Activated naive CD8-positive, alpha-beta T cell (primary cell): Measurements from ENCODE around the gene PRRT1B.

ENCODE experiments used
- H3K27ac Mint-ChIP-seq: one replicate; pipeline ENCODE4 v1.8.0; 2021; ENCODE audit warnings: mixed read lengths
- H3K27me3 Mint-ChIP-seq: one replicate; pipeline ENCODE4 v1.8.0; 2021; ENCODE audit warnings: mixed read lengths
- H3K36me3 Mint-ChIP-seq: one replicate; pipeline ENCODE4 v1.8.0; 2021; ENCODE audit warnings: mixed read lengths
- H3K4me1 Mint-ChIP-seq: one replicate; pipeline ENCODE4 v1.8.0; 2021; ENCODE audit warnings: low read depth, mixed read lengths
- H3K4me3 Mint-ChIP-seq: one replicate; pipeline ENCODE4 v1.8.0; 2021; ENCODE audit warnings: mild to moderate bottlenecking, mixed read lengths
- H3K9me3 Mint-ChIP-seq: one replicate; pipeline ENCODE4 v1.8.0; 2021; ENCODE audit warnings: low read depth, mixed read lengths

PRRT1B gene

GRCh38 chr9:131554843-131555351 lies 9.6 kb downstream of the PRRT1B start:
- Mint-ChIP-seq H3K27ac (no peak overlapping the region), H3K4me3 (peak overlapping the region; percentile 56), H3K9me3 (no peaks in the 10 kb centered on the region), H3K36me3 (peaks cover 3% of the 10 kb centered on the region), H3K4me1 (peaks cover 4% of the 10 kb centered on the region), H3K27me3 (peaks cover 20% of the 10 kb centered on the region)

GRCh38 chr9:131555841-131556673 lies 10.7 kb downstream of the PRRT1B start:
- H3K27ac Mint-ChIP-seq: no peak overlapping the region
- H3K4me1 Mint-ChIP-seq: peaks cover 4% of the 10 kb centered on the region
- H3K4me3 Mint-ChIP-seq: no peak overlapping the region
- no peaks in the 10 kb centered on the region for H3K9me3 Mint-ChIP-seq
- H3K36me3 Mint-ChIP-seq: peaks cover 3% of the 10 kb centered on the region
- H3K27me3 Mint-ChIP-seq: peaks cover 15% of the 10 kb centered on the region

GRCh38 chr9:131557855-131558548 lies 12.7 kb downstream of the PRRT1B start:
- peaks cover 12% of the 10 kb centered on the region for H3K27me3 Mint-ChIP-seq
- no peak overlapping the region for H3K27ac Mint-ChIP-seq
- peaks cover 3% of the 10 kb centered on the region for H3K36me3 Mint-ChIP-seq
- H3K4me1 Mint-ChIP-seq: peaks cover 4% of the 10 kb centered on the region
- no peak overlapping the region for H3K4me3 Mint-ChIP-seq
- no peaks in the 10 kb centered on the region for H3K9me3 Mint-ChIP-seq

- H3K4me3 Mint-ChIP-seq: no peak overlapping the region
- peaks cover 2% of the 10 kb centered on the region for H3K4me1 Mint-ChIP-seq
- no peak overlapping the region for H3K27ac Mint-ChIP-seq
- peaks cover 3% of the 10 kb centered on the region for H3K36me3 Mint-ChIP-seq
- H3K9me3 Mint-ChIP-seq: no peaks in the 10 kb centered on the region
- peaks cover 6% of the 10 kb centered on the region for H3K27me3 Mint-ChIP-seq
Measured at GRCh38 chr9:131559421-131560000, 14.2 kb downstream of the PRRT1B start.

GRCh38 chr9:131562032-131562959 lies 17.0 kb downstream of the PRRT1B start:
- Mint-ChIP-seq H3K4me3 (no peak overlapping the region), H3K36me3 (peaks cover 2% of the 10 kb centered on the region), H3K27ac (no peak overlapping the region), H3K27me3 (no peaks in the 10 kb centered on the region), H3K4me1 (no peaks in the 10 kb centered on the region), H3K9me3 (no peaks in the 10 kb centered on the region)

GRCh38 chr9:131565369-131565768 lies 20.0 kb downstream of the PRRT1B start:
- Mint-ChIP-seq H3K27ac (no peak overlapping the region), H3K36me3 (peaks cover 7% of the 10 kb centered on the region), H3K27me3 (no peaks in the 10 kb centered on the region), H3K4me1 (peaks cover under 1% of the 10 kb centered on the region), H3K9me3 (no peaks in the 10 kb centered on the region), H3K4me3 (no peak overlapping the region)

- Mint-ChIP-seq H3K27ac (no peak overlapping the region), H3K4me1 (peaks cover 2% of the 10 kb centered on the region), H3K9me3 (no peaks in the 10 kb centered on the region), H3K4me3 (no peak overlapping the region), H3K27me3 (no peaks in the 10 kb centered on the region), H3K36me3 (peaks cover 7% of the 10 kb centered on the region)
Measured at GRCh38 chr9:131566158-131566557, 20.8 kb downstream of the PRRT1B start.

- H3K9me3 Mint-ChIP-seq: no peaks in the 10 kb centered on the region
- peaks cover 2% of the 10 kb centered on the region for H3K4me1 Mint-ChIP-seq
- no peak overlapping the region for H3K4me3 Mint-ChIP-seq
- H3K36me3 Mint-ChIP-seq: peaks cover 7% of the 10 kb centered on the region
- H3K27me3 Mint-ChIP-seq: no peaks in the 10 kb centered on the region
- no peak overlapping the region for H3K27ac Mint-ChIP-seq
Measured at GRCh38 chr9:131567910-131568309, 22.6 kb downstream of the PRRT1B start.

GRCh38 chr9:131574730-131575640 lies 29.7 kb downstream of the PRRT1B start:
- Mint-ChIP-seq H3K27ac (no peak overlapping the region), H3K36me3 (no peaks in the 10 kb centered on the region)

GRCh38 chr9:131575946-131576853 lies 30.9 kb downstream of the PRRT1B start:
- Mint-ChIP-seq H3K9me3 (no peaks in the 10 kb centered on the region), H3K27me3 (no peaks in the 10 kb centered on the region), H3K4me1 (peaks cover 20% of the 10 kb centered on the region), H3K4me3 (no peak overlapping the region), H3K36me3 (no peaks in the 10 kb centered on the region), H3K27ac (no peak overlapping the region)

More at GRCh38 chr9:131574730-131575640, 29.7 kb downstream of the PRRT1B start:
- peaks cover 21% of the 10 kb centered on the region for H3K4me1 Mint-ChIP-seq
- H3K9me3 Mint-ChIP-seq: no peaks in the 10 kb centered on the region
- no peaks in the 10 kb centered on the region for H3K27me3 Mint-ChIP-seq
- H3K4me3 Mint-ChIP-seq: no peak overlapping the region

GRCh38 chr9:131577005-131578000 lies 32.0 kb downstream of the PRRT1B start:
- Mint-ChIP-seq H3K4me1 (peaks cover 20% of the 10 kb centered on the region), H3K27me3 (no peaks in the 10 kb centered on the region), H3K4me3 (no peak overlapping the region), H3K27ac (peak overlapping the region; percentile 89), H3K9me3 (no peaks in the 10 kb centered on the region), H3K36me3 (peaks cover 4% of the 10 kb centered on the region)

- H3K9me3 Mint-ChIP-seq: no peaks in the 10 kb centered on the region
- H3K4me3 Mint-ChIP-seq: no peak overlapping the region
- H3K27me3 Mint-ChIP-seq: no peaks in the 10 kb centered on the region
- H3K27ac Mint-ChIP-seq: peak overlapping the region; percentile 89
- H3K4me1 Mint-ChIP-seq: peaks cover 20% of the 10 kb centered on the region
- peaks cover 4% of the 10 kb centered on the region for H3K36me3 Mint-ChIP-seq
Measured at GRCh38 chr9:131578021-131578420, 32.7 kb downstream of the PRRT1B start.
